Measurements from ENCODE around the gene C6orf120.

Gene C6orf120

DNA sequence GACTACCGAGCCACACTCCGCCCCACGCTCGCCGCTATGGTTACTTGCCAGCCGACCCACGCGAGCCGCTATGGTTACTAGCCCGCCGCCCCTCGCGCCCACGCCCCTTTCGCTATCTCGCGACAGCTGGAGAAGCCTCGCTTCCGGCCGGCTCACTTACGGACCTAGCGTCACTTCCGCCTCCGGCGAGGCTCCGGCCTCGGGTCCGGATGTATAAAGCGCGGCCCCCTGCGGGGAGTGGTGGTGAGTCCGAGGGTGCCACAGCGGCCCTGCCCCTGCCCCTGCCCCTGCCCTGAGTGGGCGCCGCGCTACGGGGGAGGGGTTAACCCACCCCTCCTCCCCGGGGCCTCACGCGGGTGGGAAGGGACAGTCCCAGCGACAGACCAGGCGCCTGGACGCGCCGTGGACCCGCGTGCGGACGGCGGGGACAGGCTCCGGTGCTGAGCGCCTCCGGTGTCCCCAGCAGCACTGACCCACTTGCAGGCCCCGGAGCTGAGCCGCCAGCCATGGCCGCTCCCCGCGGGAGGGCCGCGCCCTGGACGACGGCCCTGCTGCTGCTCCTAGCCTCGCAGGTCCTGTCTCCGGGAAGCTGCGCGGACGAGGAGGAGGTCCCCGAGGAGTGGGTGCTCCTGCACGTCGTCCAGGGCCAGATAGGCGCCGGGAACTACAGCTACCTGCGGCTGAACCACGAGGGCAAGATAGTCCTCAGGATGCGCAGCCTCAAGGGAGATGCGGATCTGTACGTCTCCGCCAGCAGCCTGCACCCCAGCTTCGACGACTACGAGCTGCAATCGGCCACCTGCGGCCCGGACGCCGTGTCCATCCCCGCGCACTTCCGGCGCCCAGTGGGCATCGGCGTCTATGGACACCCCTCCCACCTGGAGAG lies at the start of gene C6orf120, which contains the start of gene WDR27:
Gene C6orf120 (plus strand): TSS at position 173 of the 886 bp plus-strand sequence. CDS start 334 bp downstream, at position 507.
Gene WDR27 (minus strand): TSS at position 76 of the 886 bp plus-strand sequence. CDS start 13,024 bp downstream, outside the sequence.
- CTCF ChIA-PET = interaction anchor here (0.7 to 0.9 kb wide), 2 partner anchors 20 to 991 kb away, joined by 3 read pairs; no protein-coding TSS in a partner anchor
- DNase-seq (ENCODE audit: low spot score) = peak; percentile 91
- POLR2A ChIA-PET (ENCODE audit: low non-redundant PET) = no interaction called here
- TF ChIP-seq, protein P1, sequence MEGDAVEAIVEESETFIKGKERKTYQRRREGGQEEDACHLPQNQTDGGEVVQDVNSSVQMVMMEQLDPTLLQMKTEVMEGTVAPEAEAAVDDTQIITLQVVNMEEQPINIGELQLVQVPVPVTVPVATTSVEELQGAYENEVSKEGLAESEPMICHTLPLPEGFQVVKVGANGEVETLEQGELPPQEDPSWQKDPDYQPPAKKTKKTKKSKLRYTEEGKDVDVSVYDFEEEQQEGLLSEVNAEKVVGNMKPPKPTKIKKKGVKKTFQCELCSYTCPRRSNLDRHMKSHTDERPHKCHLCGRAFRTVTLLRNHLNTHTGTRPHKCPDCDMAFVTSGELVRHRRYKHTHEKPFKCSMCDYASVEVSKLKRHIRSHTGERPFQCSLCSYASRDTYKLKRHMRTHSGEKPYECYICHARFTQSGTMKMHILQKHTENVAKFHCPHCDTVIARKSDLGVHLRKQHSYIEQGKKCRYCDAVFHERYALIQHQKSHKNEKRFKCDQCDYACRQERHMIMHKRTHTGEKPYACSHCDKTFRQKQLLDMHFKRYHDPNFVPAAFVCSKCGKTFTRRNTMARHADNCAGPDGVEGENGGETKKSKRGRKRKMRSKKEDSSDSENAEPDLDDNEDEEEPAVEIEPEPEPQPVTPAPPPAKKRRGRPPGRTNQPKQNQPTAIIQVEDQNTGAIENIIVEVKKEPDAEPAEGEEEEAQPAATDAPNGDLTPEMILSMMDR (conservative IDR thresholded peaks at IDR 0.05; ENCODE audit: low read depth) = no peak
- peak within 1 kb of the TSS; percentile 87 for H3K27ac ChIP-seq

DNA sequence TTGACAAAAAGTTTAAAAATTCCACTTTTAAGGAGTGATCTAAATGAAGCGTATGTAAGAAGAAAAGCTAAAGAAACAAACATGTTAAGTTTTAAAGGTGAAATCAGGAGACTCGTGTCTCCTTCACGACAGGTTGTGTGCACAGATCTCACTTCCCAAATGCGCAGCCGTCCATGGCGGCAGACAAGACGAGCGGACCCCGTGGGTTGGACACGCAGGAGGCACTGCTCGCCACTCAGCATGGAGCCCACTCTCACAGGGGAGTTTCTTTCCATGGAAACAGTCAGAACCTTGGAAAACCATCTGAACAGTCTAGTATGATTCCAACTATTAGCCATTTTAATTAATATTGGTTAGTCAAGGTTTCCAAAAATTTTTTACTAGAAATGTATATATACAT lies 49.0 kb upstream of the C6orf120 start:
- no peak for DNase-seq (ENCODE audit: low spot score)
- CTCF ChIA-PET = interaction anchor here (0.6 kb wide), 1 partner anchor 118 kb away, joined by 4 read pairs; no protein-coding TSS in a partner anchor
- H3K27ac ChIP-seq = no peak overlapping the region
- TF ChIP-seq, protein P1 (conservative IDR thresholded peaks at IDR 0.05; ENCODE audit: low read depth) = no peak
- POLR2A ChIA-PET (ENCODE audit: low non-redundant PET) = no interaction called here

DNA sequence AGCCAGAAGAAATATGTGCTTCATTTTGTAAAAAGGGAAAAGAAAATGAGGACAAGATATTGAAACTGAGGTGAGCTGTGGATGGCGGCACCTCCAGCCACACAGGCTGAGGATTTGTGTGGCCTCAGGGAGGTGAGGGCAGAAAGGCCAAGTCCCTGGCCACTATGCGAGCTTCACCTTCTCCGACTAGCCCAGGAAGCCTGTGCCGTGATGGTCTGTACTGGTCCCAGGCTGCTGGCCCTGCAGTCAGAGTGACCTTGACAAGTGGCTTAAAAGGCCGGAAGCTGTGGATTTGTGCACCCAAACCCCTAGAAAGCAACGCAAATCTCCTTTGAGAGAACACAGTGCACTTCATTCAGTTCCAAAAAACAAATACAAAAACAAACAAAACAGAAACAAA lies 48.2 kb upstream of the C6orf120 start:
- CTCF ChIA-PET = no interaction called here
- no peak overlapping the region for H3K27ac ChIP-seq
- TF ChIP-seq, protein P1 (conservative IDR thresholded peaks at IDR 0.05; ENCODE audit: low read depth) = no peak
- POLR2A ChIA-PET (ENCODE audit: low non-redundant PET) = no interaction called here
- no peak for DNase-seq (ENCODE audit: low spot score)

DNA sequence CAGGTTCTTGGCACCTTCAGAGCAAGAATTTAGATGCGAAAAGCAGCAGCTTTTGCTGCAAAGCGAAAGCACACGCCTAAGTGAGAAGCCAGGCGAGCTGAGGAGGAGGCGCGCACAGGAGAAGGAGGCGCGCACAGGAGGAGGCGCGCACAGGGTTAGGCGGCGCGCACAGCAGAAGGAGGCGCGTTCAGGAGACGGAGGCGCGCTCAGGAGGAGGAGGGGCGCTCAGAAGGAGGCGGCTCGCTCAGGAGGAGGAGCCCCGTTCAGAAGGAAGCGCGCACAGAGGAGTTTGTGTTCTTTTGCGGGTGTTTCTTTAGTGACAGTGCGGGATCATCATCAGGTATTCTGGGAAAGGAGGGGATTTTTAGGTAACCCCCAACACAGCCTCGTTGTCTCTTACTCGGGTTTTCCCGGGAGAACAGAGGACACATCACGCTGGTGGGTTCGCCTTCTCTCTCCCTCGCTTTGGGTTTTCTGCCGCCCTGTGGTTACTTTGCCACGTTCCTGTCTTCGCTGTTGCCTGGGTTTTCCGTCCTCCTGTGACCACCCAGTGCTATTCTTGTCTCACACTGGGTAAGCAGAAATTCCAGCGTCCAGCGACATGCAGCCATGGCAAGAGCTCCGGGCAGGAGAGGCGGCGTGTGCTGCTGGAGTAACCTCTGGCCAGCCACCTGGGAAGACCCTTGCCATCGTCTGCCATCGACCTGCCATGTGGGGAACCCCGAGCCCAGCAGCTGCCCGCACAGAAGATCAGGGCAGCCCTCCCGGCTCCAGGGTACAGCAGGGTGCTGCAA lies 47.1 kb upstream of the C6orf120 start:
- DNase-seq (ENCODE audit: low spot score) = peak; percentile 55
- ChIA-PET CTCF (interaction anchor here (0.7 to 0.9 kb wide), 2 partner anchors 56 to 496 kb away, joined by 3 read pairs; no protein-coding TSS in a partner anchor), POLR2A (ENCODE audit: low non-redundant PET) (no interaction called here)
- TF ChIP-seq, protein P1 (conservative IDR thresholded peaks at IDR 0.05; ENCODE audit: low read depth) = peak; percentile 30; the same call in 1 of the 2 replicates
- peak overlapping the region; percentile 64 for H3K27ac ChIP-seq

DNA sequence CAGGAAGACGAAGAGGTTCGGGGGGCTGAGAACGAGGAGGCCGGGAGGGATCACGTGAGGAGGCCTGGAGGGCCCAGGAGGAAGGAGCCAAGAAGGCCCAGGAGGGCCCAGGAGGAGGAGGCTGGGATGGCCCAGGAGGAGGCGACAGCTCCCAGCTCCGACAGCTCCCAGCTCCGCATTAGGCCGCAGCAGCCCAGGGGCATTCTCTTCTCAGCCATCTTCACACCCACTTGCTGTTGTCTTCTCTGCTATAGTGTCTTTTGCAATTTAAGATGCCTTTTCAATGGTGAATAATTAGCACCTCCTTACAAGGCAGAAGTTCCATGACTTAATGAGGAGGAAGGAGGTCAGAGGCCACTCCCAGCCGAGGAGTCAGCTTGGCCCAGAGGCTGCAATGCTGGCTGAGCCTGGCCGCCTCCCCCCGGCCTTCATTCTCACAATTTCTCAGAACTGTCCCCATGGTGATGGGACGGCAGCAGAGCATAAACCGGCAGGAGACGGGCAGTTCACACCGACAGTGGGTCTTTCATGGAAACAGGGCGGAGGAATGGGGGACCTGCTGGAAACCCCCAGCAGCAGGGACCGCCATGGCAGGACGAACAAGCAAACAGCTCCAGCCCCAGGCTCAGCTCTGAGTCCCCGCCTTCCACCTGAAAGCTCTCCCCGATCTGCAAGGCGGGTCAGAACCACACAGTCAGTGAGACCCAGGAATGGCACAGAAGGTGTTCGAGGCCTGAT lies 45.2 kb upstream of the C6orf120 start:
- DNase-seq (ENCODE audit: low spot score) = no peak
- no peak overlapping the region for H3K27ac ChIP-seq
- TF ChIP-seq, protein P1 (conservative IDR thresholded peaks at IDR 0.05; ENCODE audit: low read depth) = no peak
- ChIA-PET CTCF (no interaction called here), POLR2A (ENCODE audit: low non-redundant PET) (no interaction called here)

DNA sequence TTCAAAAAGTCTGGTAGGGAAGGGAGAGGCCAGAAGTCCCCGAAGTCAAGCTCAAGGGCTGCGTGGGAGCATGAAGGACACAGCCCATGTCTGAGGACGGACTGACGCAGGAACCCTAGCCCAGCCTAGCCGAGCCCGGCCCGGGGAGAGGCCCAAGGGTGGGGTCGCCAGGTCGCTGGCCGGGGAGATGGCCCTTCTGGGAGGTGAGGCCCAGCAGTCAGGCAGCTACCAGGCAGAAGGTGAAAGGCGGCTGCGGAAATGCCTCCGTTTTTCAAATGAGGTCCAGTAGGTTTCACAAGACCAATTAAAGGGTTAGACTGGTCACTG lies 44.7 kb upstream of the C6orf120 start:
- ChIA-PET CTCF (no interaction called here), POLR2A (ENCODE audit: low non-redundant PET) (no interaction called here)
- TF ChIP-seq, protein P1 (conservative IDR thresholded peaks at IDR 0.05; ENCODE audit: low read depth) = no peak
- H3K27ac ChIP-seq = no peak overlapping the region
- no peak for DNase-seq (ENCODE audit: low spot score)

Measured in RWPE1 (cell line).